ENCODE data around the gene ADH4. TPM values are rescaled to one million over a fixed set of nuclear protein-coding genes. Genes with fewer than 3 reads are reported as not detected.

The ADH4 gene
- total and polyA plus RNA-seq, 2 experiments from 2014 or later = not detected

GRCh38 chr4:99135541-99136162 is 8.4 kb downstream of the ADH4 start:
- no peaks in the 10 kb centered on the region for H3K4me1 Mint-ChIP-seq
- Histone ChIP-seq H3K36me3 (ENCODE audit: insufficient read depth) (no peaks in the 10 kb centered on the region), H3K9me2 (ENCODE audit: insufficient read depth) (no peaks in the 10 kb centered on the region), H3K27ac (ENCODE audit: low read depth) (no peak overlapping the region), H2AFZ (no peak overlapping the region), H3K4me3 (no peak overlapping the region), H3K4me2 (no peak overlapping the region), H3K79me2 (replicated peaks; ENCODE audit: insufficient read depth) (no peaks in the 10 kb centered on the region), H3K4me1 (ENCODE audit: insufficient read depth) (no peaks in the 10 kb centered on the region), H4K20me1 (replicated peaks; ENCODE audit: insufficient read depth) (no peaks in the 10 kb centered on the region), H3K27me3 (ENCODE audit: insufficient read depth) (no peaks in the 10 kb centered on the region), H3F3A (replicated peaks; ENCODE audit: low read depth) (no peaks in the 10 kb centered on the region)
- no peak for DNase-seq (ENCODE audit: low spot score)
- no peaks in the 10 kb centered on the region for H3K36me3 Mint-ChIP-seq (ENCODE audit: low read depth)
- no peak overlapping the region for H3K27ac Mint-ChIP-seq
- H3K9me3 Mint-ChIP-seq = no peaks in the 10 kb centered on the region
- no peak for ATAC-seq
- no peak overlapping the region for H3K4me3 Mint-ChIP-seq
- H3K27me3 Mint-ChIP-seq (ENCODE audit: insufficient read depth, low read depth, poor library complexity) = no peaks in the 10 kb centered on the region
- TF ChIP-seq CTCF (conservative IDR thresholded peaks at IDR 0.05; ENCODE audit: low read depth in 2 of 2) (no peak), EZH2 (IDR thresholded peaks at IDR 0.05; ENCODE audit: low read depth, unreplicated experiment) (no peak), JUNB (IDR thresholded peaks at IDR 0.05; ENCODE audit: unreplicated experiment) (no peak), REST (IDR thresholded peaks at IDR 0.05; ENCODE audit: unreplicated experiment) (no peak), ZNF331 (CRISPR knock-in tag; IDR thresholded peaks at IDR 0.05; ENCODE audit: low read depth) (no peak), POLR2AphosphoS5 (IDR thresholded peaks at IDR 0.05; ENCODE audit: low read depth) (no peak), EZH2phosphoT487 (IDR thresholded peaks at IDR 0.05; ENCODE audit: unreplicated experiment) (no peak), STAT1 (IDR thresholded peaks at IDR 0.05; ENCODE audit: unreplicated experiment) (no peak), NANOG (IDR thresholded peaks at IDR 0.05; ENCODE audit: borderline replicate concordance) (no peak), CREB1 (CRISPR knock-in tag; IDR thresholded peaks at IDR 0.05; ENCODE audit: low read depth) (no peak), ZNF462 (CRISPR knock-in tag; IDR thresholded peaks at IDR 0.05) (no peak), ZNF114 (CRISPR knock-in tag; IDR thresholded peaks at IDR 0.05) (no peak)
- TF ChIP-seq, protein P1, sequence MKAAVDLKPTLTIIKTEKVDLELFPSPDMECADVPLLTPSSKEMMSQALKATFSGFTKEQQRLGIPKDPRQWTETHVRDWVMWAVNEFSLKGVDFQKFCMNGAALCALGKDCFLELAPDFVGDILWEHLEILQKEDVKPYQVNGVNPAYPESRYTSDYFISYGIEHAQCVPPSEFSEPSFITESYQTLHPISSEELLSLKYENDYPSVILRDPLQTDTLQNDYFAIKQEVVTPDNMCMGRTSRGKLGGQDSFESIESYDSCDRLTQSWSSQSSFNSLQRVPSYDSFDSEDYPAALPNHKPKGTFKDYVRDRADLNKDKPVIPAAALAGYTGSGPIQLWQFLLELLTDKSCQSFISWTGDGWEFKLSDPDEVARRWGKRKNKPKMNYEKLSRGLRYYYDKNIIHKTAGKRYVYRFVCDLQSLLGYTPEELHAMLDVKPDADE (IDR thresholded peaks at IDR 0.05) = no peak

All from GM23338 (cell line).